C4-2B (cell line): ENCODE results near the gene OTOS.

Source experiments
- H3K27ac ChIP-seq: fragments of 450-650 bp; 2 replicates; pipeline ENCODE4 v1.5.1; 2017
- CTCF ChIP-seq: fragments of 450-650 bp; conservative IDR thresholded peaks from 2 replicates; pipeline ENCODE4 v1.5.1; 2017; ENCODE audit warnings: mild to moderate bottlenecking
- ZFX ChIP-seq: fragments of 450-650 bp; IDR thresholded peaks from 2 replicates; pipeline ENCODE4 v1.6.1; 2017

OTOS gene

GRCh38 chr2:240134956-240135520 lies 5.4 kb downstream of the OTOS start:
- TF ChIP-seq CTCF: no peak
- no peak for TF ChIP-seq ZFX
- peak overlapping the region; percentile 80 for H3K27ac ChIP-seq

- H3K27ac ChIP-seq: no peak overlapping the region
- no peak for TF ChIP-seq ZFX
- no peak for TF ChIP-seq CTCF
Measured at GRCh38 chr2:240134466-240134865, 6.0 kb downstream of the OTOS start.

GRCh38 chr2:240133401-240133800 lies 7.1 kb downstream of the OTOS start:
- no peak overlapping the region for H3K27ac ChIP-seq

GRCh38 chr2:240132651-240132980 lies 7.8 kb downstream of the OTOS start:
- no peak overlapping the region for H3K27ac ChIP-seq
- TF ChIP-seq CTCF (no peak), ZFX (no peak)

More at GRCh38 chr2:240133401-240133800, 7.1 kb downstream of the OTOS start:
- TF ChIP-seq ZFX (no peak), CTCF (no peak)

- H3K27ac ChIP-seq: no peak overlapping the region
- TF ChIP-seq ZFX (no peak), CTCF (no peak; the same call in 1 of the 2 replicates)
Measured at GRCh38 chr2:240131941-240132650, 8.4 kb downstream of the OTOS start.

- TF ChIP-seq ZFX (no peak), CTCF (no peak)
- H3K27ac ChIP-seq: no peak overlapping the region
Measured at GRCh38 chr2:240131296-240131695, 9.2 kb downstream of the OTOS start.

GRCh38 chr2:240130393-240131195 lies 9.9 kb downstream of the OTOS start:
- TF ChIP-seq CTCF (no peak), ZFX (no peak)
- H3K27ac ChIP-seq: no peak overlapping the region
